Fibroblast of pulmonary artery (primary cell): ENCODE data around the gene RAB5IF.

Experiments used
- DNase-seq: peaks from one replicate; pipeline ENCODE4 v3.0.0-alpha.2; 2010; ENCODE audit warnings: low read depth
- H3K4me3 ChIP-seq: replicated peaks from 2 replicates; pipeline ENCODE4 v1.5.1; 2011; ENCODE audit warnings: low read depth, mild to moderate bottlenecking, control low read depth, low read length, moderate library complexity
- TF ChIP-seq, protein P1 (sequence below): IDR thresholded peaks from 2 replicates; pipeline ENCODE4 v1.5.1; 2011; ENCODE audit warnings: mild to moderate bottlenecking, control low read depth, low read length, inconsistent platforms; ENCODE audit errors: missing control alignments

The RAB5IF gene

DNA sequence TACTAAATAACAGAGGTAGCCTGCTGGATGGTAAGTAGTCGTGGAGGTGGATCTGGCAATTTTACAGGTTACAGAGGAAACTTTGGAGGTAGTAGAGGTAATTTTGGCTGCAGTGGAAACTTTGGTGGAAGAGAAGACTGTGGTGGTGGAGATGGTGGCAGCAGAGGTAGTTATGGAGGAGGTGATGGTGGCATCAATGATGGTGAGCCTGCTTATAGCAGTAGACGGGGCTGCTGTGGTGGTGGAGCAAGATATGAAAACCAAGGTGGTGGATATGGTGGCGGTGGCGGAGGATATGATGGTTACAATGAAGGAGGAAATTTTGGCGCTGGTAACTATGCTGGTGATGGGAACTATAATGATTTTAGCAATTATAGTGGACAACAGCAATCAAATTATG lies 15.3 kb downstream of the RAB5IF start:
- TF ChIP-seq, protein P1, sequence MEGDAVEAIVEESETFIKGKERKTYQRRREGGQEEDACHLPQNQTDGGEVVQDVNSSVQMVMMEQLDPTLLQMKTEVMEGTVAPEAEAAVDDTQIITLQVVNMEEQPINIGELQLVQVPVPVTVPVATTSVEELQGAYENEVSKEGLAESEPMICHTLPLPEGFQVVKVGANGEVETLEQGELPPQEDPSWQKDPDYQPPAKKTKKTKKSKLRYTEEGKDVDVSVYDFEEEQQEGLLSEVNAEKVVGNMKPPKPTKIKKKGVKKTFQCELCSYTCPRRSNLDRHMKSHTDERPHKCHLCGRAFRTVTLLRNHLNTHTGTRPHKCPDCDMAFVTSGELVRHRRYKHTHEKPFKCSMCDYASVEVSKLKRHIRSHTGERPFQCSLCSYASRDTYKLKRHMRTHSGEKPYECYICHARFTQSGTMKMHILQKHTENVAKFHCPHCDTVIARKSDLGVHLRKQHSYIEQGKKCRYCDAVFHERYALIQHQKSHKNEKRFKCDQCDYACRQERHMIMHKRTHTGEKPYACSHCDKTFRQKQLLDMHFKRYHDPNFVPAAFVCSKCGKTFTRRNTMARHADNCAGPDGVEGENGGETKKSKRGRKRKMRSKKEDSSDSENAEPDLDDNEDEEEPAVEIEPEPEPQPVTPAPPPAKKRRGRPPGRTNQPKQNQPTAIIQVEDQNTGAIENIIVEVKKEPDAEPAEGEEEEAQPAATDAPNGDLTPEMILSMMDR: no peak
- DNase-seq: no peak
- no peak overlapping the region for H3K4me3 ChIP-seq

DNA sequence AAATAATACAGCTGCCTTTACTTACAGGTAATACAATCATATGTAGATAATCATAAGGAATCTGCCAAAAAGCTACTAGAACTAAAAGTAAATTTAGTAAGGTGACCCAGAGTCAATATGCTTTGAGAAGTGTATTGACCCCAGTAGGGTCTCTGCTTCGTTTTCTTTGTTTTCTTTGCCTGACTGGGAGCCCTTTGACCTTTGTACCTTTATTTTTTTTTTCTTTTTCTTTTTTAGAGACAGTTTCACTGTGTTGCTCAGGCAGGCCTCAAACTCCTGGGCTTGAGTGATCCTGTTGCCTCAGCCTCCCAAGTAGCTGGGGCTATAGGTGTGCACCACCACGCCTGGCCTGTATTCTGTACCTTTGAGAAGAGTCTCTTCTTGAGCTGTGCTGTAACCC lies 17.9 kb downstream of the RAB5IF start:
- no peak overlapping the region for H3K4me3 ChIP-seq
- DNase-seq: no peak
- TF ChIP-seq, protein P1: no peak

DNA sequence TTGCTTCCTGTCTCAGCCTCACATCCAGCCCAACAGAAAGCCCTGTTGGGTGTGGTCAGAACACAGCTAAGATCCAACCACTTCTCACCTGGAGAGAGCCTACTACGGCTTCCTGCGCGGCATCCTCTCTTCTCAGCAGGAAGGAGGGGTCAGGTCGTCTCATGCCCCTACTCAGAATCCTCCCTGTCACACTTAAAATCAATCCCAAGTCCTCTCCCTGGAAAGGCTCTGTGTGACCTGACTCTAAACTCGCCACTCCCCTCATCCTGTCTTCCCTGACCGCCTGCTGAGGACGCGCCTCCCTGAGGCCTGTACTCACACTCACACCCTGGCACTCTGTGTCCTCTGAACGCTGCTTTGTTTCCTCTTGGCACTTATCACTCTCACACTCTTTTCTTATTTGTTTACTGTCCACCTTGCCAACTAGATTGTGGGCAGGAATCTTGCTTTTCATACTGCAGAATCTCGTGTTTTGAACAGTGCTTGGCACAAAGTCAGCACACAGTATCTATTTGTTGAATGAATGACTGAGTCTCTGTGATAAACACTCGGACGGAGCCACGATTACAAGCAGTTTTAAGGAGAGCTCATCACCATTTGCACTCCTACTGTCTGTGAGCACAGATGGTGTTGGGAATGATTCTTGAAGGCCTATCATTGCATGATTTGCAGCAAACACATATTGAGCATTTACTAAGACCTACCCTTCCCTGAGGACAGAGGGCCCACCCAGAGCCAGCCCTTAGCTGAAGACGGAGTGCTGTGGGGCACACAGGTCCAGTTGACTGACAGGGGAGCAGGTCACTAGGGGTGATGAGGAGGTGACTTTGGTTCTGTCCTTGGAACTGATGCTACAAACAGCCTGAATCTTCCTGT lies 18.7 kb downstream of the RAB5IF start:
- TF ChIP-seq, protein P1: peak; percentile 2
- peak; percentile 12 for DNase-seq
- no peak overlapping the region for H3K4me3 ChIP-seq

DNA sequence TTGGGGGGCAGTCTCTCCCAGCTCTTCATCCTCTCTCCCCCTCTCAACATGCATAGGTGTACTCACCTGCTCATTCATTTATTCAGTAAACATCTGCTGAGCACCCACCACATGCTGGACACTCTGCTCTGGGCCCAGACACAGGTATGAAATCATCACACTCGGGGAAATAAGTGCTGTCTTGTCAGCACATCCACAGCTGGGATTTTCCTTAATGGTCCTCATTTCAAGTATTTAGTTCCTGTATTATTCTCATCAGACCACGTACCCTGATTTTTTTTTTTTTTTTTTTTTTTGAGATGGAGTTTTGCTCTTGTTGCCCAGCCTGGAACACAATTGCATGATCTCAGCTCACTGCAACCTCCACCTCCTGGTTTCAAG lies 19.4 kb downstream of the RAB5IF start:
- H3K4me3 ChIP-seq: no peak overlapping the region
- DNase-seq: no peak
- TF ChIP-seq, protein P1: no peak

DNA sequence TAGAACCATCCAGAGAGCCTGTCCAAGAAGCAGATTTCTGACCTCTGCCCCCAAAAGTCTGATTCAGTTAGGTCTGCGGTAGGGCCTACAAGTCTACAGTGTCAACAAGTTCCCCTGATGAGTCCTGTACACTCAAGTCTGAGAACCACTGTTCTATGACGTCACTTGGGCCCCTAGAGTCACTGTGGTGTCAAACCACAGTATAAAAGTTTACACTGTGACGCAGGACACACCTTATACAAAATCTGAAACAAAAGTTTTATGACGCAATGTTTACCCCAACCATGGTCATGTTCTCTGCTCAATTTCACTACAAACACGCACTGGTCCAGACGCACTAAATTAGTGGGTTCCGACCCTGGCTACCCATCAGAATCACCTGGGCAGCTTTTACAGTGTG lies 22.5 kb downstream of the RAB5IF start:
- DNase-seq: no peak
- H3K4me3 ChIP-seq: no peak overlapping the region
- TF ChIP-seq, protein P1: no peak

DNA sequence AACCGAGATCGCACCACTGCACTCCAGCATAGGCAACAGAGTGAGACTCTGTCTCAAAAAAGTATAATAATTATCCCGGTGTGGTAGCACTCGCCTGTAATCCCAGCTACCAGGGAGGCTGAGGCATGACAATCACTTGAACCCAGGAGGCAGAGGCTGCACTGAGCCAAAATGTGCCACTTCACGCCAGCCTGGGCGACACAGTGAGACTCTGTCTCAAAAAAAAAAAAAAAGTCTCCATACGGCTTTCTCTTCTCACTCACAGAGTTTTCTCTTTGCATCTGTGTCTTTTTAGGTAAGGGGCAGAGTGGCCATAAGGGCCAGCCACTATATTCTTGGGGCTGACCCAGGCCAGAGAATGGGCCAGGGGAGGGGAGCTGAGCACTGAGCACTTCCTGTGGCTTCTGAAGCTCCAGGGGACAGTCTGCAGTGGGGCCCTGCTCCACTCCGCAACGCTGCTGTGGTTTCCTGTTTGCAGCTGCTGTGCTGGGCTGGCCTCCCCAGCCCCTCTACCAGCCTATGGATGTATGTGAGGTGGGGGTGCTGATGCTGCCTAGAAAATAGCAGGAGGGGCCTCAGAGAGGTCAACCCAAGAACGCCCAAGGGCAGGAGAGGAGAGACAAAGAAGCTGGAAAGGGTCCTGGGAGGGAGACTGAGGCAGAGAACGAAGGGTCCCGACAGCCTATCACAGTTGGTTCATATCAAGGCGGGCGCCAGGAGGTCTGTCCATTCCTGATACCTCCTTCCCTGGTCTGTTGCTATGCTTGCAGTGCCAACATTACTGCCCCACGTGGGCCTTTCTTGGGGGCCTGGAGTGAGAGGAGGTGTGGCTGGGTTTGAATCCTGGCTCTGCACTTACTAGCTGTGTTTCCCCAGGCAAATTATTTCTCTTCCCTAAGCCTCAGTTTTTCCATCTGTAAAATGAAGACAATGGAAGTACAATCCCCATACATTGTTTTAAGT lies 24.4 kb downstream of the RAB5IF start:
- H3K4me3 ChIP-seq: no peak overlapping the region
- TF ChIP-seq, protein P1: no peak

More for the DNA sequence above, 24.4 kb downstream of the RAB5IF start:
- DNase-seq: no peak
